Upper lobe of left lung (tissue), 4 donors: Measurements from ENCODE around the gene SQSTM1.
A peak's percentile ranks its signal among the peaks of the same experiment; 100 is the strongest.

ENCODE experiments used
- CTCF ChIP-seq, 6 experiments: fragments of 450-650 bp in 4 of 6; fragments of 200-600 bp in 2 of 6; sonication (generic) in 2 of 6; IDR thresholded peaks; one replicate each; pipeline ENCODE4 v1.5.1; 2016 to 2019; ENCODE audit warnings: antibody characterized with exemption in 6 of 6
- EP300 ChIP-seq, 4 donors: sonication (generic); formaldehyde crosslinking; IDR thresholded peaks; one replicate each; pipeline ENCODE4 v1.5.1; 2017; ENCODE audit warnings: antibody characterized with exemption in 4 of 4, control low read depth in 2 of 4
- POLR2A ChIP-seq, 4 donors: fragments of 450-650 bp; IDR thresholded peaks; one replicate each; pipeline ENCODE4 v1.5.1; 2016 to 2017; ENCODE audit warnings: antibody characterized with exemption in 4 of 4, mild to moderate bottlenecking in 2 of 4
- POLR2AphosphoS5 ChIP-seq, 2 donors: sonication (generic); formaldehyde crosslinking; IDR thresholded peaks; one replicate each; pipeline ENCODE4 v1.5.1; 2017; ENCODE audit warnings: antibody characterized with exemption in 2 of 2

GRCh38 chr5:179791881-179792611 is 28.7 kb upstream of the SQSTM1 start:
- TF ChIP-seq CTCF (IDR thresholded peaks at IDR 0.05) (no peak), POLR2AphosphoS5 (IDR thresholded peaks at IDR 0.05) (peak in 1 of 2 donors; percentile 48), POLR2A (IDR thresholded peaks at IDR 0.05) (no peak), EP300 (IDR thresholded peaks at IDR 0.05) (no peak)
